Endothelial cell of umbilical vein (primary cell): ENCODE measurements around the gene KRTAP4-12. TPM values are rescaled to one million over a fixed set of nuclear protein-coding genes. Genes with fewer than 3 reads are reported as not detected.
"Not testable (repeated sequence)": the region's sequence is repeated elsewhere in the genome, so short reads cannot be mapped to it uniquely, and the experiment has no call there.

ENCODE experiments used
- Bru-seq: library from RNA; stranded (reverse); fragments of 400-500 nt; gene quantifications from one replicate; lab custom pipeline; 2021; lab: Mats Ljungman, UMichigan
- BruChase-seq, 2 experiments: library from RNA; stranded (reverse); fragments of 400-500 nt; gene quantifications; one replicate each; lab custom pipeline; 2021; lab: Mats Ljungman, UMichigan
- BruUV-seq: library from RNA; stranded (reverse); fragments of 400-500 nt; replicated peaks from 2 replicates; lab custom pipeline; 2021; lab: Mats Ljungman, UMichigan
- CTCF ChIA-PET: fragments of 300-600, 350-600 bp; sonication (Branson Sonifier 250); formaldehyde crosslinking; loops from one replicate; lab custom pipeline; 2021; ENCODE audit warnings: antibody characterized with exemption, inconsistent platforms; lab: Charles Lee
- POLR2A ChIA-PET: fragments of 300-600, 350-600 bp; sonication (Branson Sonifier 250); formaldehyde crosslinking; loops from one replicate; lab custom pipeline; 2021; ENCODE audit warnings: antibody characterized with exemption, inconsistent platforms; lab: Charles Lee
- DNase-seq: peaks from one replicate; pipeline ENCODE4 v3.0.0-alpha.2; 2011; ENCODE audit warnings: low read depth, low spot score
- FAIRE-seq: peaks from 2 replicates; lab custom pipeline; 2011; peaks lifted over from hg19 to GRCh38; lab: Jason Lieb, UNC
- H2AFZ ChIP-seq: 2 replicates; pipeline ENCODE4 v1.6.0; 2012; ENCODE audit warnings: low read depth, low read length, control low read depth, inconsistent platforms
- H3K27ac ChIP-seq: 2 replicates; pipeline ENCODE4 v1.5.1; 2011; ENCODE audit warnings: low read depth, mild to moderate bottlenecking, control low read depth, low read length, moderate library complexity; ENCODE audit not compliant: insufficient read depth
- H3K27me3 ChIP-seq, 2 experiments: 2 replicates each; pipeline versions ENCODE4 v1.6.0 to v1.6.1; 2011; ENCODE audit warnings: low read length in 2 of 2, mixed read lengths in 1 of 2; ENCODE audit not compliant: control insufficient read depth in 2 of 2, insufficient read depth in 2 of 2
- H3K36me3 ChIP-seq, 2 experiments: 2 replicates in 1 of 2; 3 replicates in 1 of 2; pipeline ENCODE4 v1.5.1; 2011; ENCODE audit warnings: low read length in 2 of 2, mild to moderate bottlenecking in 1 of 2, moderate library complexity in 1 of 2; ENCODE audit not compliant: control insufficient read depth in 2 of 2, insufficient read depth in 2 of 2; ENCODE audit errors: extremely low read depth in 1 of 2
- H3K4me1 ChIP-seq: 3 replicates; pipeline ENCODE4 v1.5.1; 2011; ENCODE audit warnings: mild to moderate bottlenecking, low read length; ENCODE audit not compliant: control insufficient read depth, insufficient read depth; ENCODE audit errors: extremely low read depth
- H3K4me2 ChIP-seq: 2 replicates; pipeline ENCODE4 v1.6.1; 2011; ENCODE audit warnings: low read length, control low read depth, mixed read lengths; ENCODE audit not compliant: insufficient read depth
- H3K4me3 ChIP-seq, 3 experiments: fragments of 200-600 bp in 1 of 3; sonication (generic), shearing (Covaris generic) in 1 of 3; replicated peaks in 1 of 3; 2 replicates each; pipeline ENCODE4 v1.5.1; 2011 to 2016; ENCODE audit warnings: control low read depth in 3 of 3, low read length in 3 of 3, mild to moderate bottlenecking in 2 of 3, inconsistent platforms in 1 of 3, low read depth in 1 of 3, moderate library complexity in 1 of 3; ENCODE audit not compliant: insufficient read depth in 1 of 3
- H3K79me2 ChIP-seq: 2 replicates; pipeline ENCODE4 v1.6.0; 2012; ENCODE audit warnings: low read length, inconsistent platforms; ENCODE audit not compliant: control insufficient read depth, insufficient read depth
- H3K9ac ChIP-seq: replicated peaks from 2 replicates; pipeline ENCODE3; 2011; ENCODE audit warnings: low read length, control low read depth; ENCODE audit not compliant: insufficient read depth; ENCODE audit errors: extremely low read depth
- H3K9me1 ChIP-seq: replicated peaks from 3 replicates; pipeline ENCODE4 v1.6.0; 2011; ENCODE audit warnings: mild to moderate bottlenecking, low read length; ENCODE audit not compliant: control insufficient read depth, insufficient read depth; ENCODE audit errors: extremely low read depth
- H3K9me3 ChIP-seq: replicated peaks from 2 replicates; pipeline ENCODE4 v1.5.1; 2012; ENCODE audit warnings: low read length, inconsistent platforms; ENCODE audit not compliant: control insufficient read depth, insufficient read depth
- H4K20me1 ChIP-seq: replicated peaks from 2 replicates; pipeline ENCODE3; 2011; ENCODE audit warnings: mild to moderate bottlenecking, low read length; ENCODE audit not compliant: control insufficient read depth, insufficient read depth; ENCODE audit errors: extremely low read depth
- EZH2 ChIP-seq: IDR thresholded peaks from 2 replicates; pipeline ENCODE4 v1.6.1; 2012; ENCODE audit warnings: borderline replicate concordance, low read depth, mild to moderate bottlenecking, moderate library complexity, low read length, inconsistent platforms; ENCODE audit not compliant: severe bottlenecking
- FOS ChIP-seq: IDR thresholded peaks from 2 replicates; pipeline ENCODE4 v1.6.1; 2011; ENCODE audit warnings: mild to moderate bottlenecking, low read length, moderate library complexity, borderline replicate concordance; ENCODE audit not compliant: insufficient read depth
- GATA2 ChIP-seq: IDR thresholded peaks from 2 replicates; pipeline ENCODE4 v1.7.0; 2011; ENCODE audit warnings: low read depth, mild to moderate bottlenecking, moderate library complexity, mixed read lengths, low read length; ENCODE audit not compliant: insufficient read length, insufficient read depth
- JUN ChIP-seq: IDR thresholded peaks from 2 replicates; pipeline ENCODE4 v1.6.1; 2011; ENCODE audit warnings: borderline replicate concordance, low read depth; ENCODE audit not compliant: insufficient read length, insufficient read depth
- MYC ChIP-seq: IDR thresholded peaks from one replicate; pipeline ENCODE4 v1.6.1; 2011; ENCODE audit warnings: mild to moderate bottlenecking, low read depth, low read length
- POLR2A ChIP-seq: IDR thresholded peaks from 2 replicates; pipeline ENCODE4 v1.6.1; 2012; ENCODE audit warnings: low read depth, mild to moderate bottlenecking, control low read depth, low read length
- POLR2AphosphoS5 ChIP-seq: IDR thresholded peaks from 2 replicates; pipeline ENCODE4 v1.6.1; 2012; ENCODE audit warnings: low read depth, mild to moderate bottlenecking, control low read depth, low read length, moderate library complexity; ENCODE audit not compliant: insufficient read depth
- dilution Hi-C: fragments of 300-500 bp; cut with MboI; formaldehyde crosslinking; loops from one replicate; pipeline ENCODE4 v1.15.0; 2019; ENCODE audit warnings: low sequenced_read_pairs; ENCODE audit not compliant: extremely low pct_ligation_motif_present
- intact Hi-C: fragments of 100-400 bp; cut with micrococcal nuclease; formaldehyde crosslinking; loops from one replicate; pipeline ENCODE4 v1.10.0; 2022
- long read RNA-seq: library from polyadenylated mRNA; stranded (forward); transcript quantifications from one replicate; pipeline ENCODE4 v2.0.0, GENCODE V29; 2021
- polyA minus RNA-seq, 3 experiments: library from RNA; depleted of rRNA, polyadenylated mRNA; stranded (reverse); fragments of >200 nt; gene quantifications; 1 replicate in 1 of 3; 2 replicates in 2 of 3; pipeline ENCODE4 v1.2.3, GENCODE V29; 2011
- polyA plus RNA-seq, 4 experiments: library from polyadenylated mRNA; depleted of rRNA in 3 of 4; stranded (reverse) in 3 of 4; unstranded in 1 of 4; fragments of >200 nt; gene quantifications; 2 replicates each; pipeline versions ENCODE4 v1.2.1 to v1.2.3, GENCODE V29; 2011 to 2012; ENCODE audit warnings: missing spikeins in 1 of 4
- total RNA-seq: library from RNA; stranded (reverse); gene quantifications from 2 replicates; pipeline ENCODE4 v1.2.3, GENCODE V29; 2021
- TF ChIP-seq, protein P1 (sequence below), 2 donors: IDR thresholded peaks; 1 replicate in 1 of 2; 2 replicates in 1 of 2; pipeline ENCODE4 v1.5.1; 2011; ENCODE audit warnings: low read length in 2 of 2, mild to moderate bottlenecking in 2 of 2, moderate library complexity in 2 of 2, control low read depth in 1 of 2, inconsistent platforms in 1 of 2, low read depth in 1 of 2; ENCODE audit not compliant: insufficient read depth in 1 of 2; ENCODE audit errors: extremely low read depth in 1 of 2
- TF ChIP-seq, protein P2 (sequence below): IDR thresholded peaks from 2 replicates; pipeline ENCODE4 v1.6.1; 2011; ENCODE audit not compliant: insufficient read depth, insufficient read length

The KRTAP4-12 gene
- not detected in 2 replicates for total RNA-seq
- not detected in 2 replicates for polyA plus RNA-seq
- not detected in 2 replicates for polyA plus RNA-seq (2011; cell fraction: cytosol; rRNA removed)
- polyA plus RNA-seq (2011; cell fraction: nucleus; rRNA removed), result not detected in 2 replicates
- not detected in 2 replicates for polyA plus RNA-seq (2012)
- polyA minus RNA-seq, result not detected in 2 replicates
- polyA minus RNA-seq (2011; cell fraction: cytosol; rRNA and poly(A)+ RNA removed), result not detected
- not detected in 2 replicates for polyA minus RNA-seq (2011; cell fraction: nucleus; rRNA and poly(A)+ RNA removed)
- not detected for Bru-seq, nascent RNA
- not detected for BruChase-seq, experiment 1, labeled RNA remaining after a 6-hour chase
- not detected for BruChase-seq, experiment 2, labeled RNA remaining after a 2-hour chase
- long read RNA-seq, result 0 reads

DNA sequence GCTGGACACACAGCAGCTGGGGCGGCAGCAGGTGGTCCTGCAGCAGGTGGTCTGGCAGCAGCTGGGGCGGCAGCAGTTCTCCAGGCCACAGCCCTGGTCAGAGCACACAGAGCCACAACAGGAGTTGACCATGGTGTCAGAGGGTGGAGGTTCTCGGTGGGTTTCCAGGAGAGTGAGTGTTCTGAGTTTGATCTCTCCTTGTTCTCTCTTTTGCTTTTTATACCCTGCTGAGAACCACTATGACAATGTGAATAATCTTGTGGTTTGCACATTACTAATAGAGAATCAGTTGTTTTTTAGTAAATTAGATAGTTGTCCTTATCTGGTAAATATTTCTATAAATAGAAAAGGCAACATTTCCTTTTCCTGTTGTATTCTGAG, at the start of gene KRTAP4-12:
Gene KRTAP4-12 (minus strand): TSS at position 192 of the 381 bp plus-strand sequence. CDS start 60 bp downstream, at position 132.
- intact Hi-C loops, H3K4me3 ChIP-seq, BruUV-seq, H2AFZ ChIP-seq, H3K27ac ChIP-seq, H4K20me1 ChIP-seq, H3K9me1 ChIP-seq, H3K27me3 ChIP-seq, H3K9ac ChIP-seq, H3K9me3 ChIP-seq, POLR2A ChIA-PET, H3K36me3 ChIP-seq, DNase-seq, FAIRE-seq, dilution Hi-C loops, H3K79me2 ChIP-seq, H3K4me2 ChIP-seq, H3K4me1 ChIP-seq: not testable (repeated sequence)
- CTCF ChIA-PET, result interaction anchor here (1.3 kb wide), 1 partner anchor 539 kb away, joined by 3 read pairs; no protein-coding TSS in a partner anchor

DNA sequence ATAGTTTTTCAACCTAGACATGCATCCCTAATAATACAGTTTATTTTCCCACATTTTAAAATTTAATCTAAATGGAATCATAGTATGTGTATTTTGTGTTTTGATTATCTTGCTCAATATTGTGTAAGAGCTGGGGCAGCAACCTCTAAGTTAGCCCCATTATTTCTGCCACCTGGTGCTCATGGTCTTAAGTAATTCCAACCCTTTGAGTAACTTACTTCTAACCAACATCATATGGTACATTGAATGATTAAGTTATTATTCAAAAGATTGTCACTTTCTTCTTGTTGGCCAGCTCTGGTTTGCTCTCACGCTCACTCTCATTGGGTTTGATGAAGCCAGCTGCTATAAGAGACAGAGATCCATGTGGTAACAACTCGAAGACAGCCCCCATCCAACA, 47.9 kb upstream of the KRTAP4-12 start:
- no peak overlapping the region for H3K4me3 ChIP-seq
- no peaks in the 10 kb centered on the region for H4K20me1 ChIP-seq
- no peak overlapping the region for H3K27ac ChIP-seq
- H3K9me1 ChIP-seq, result no peaks in the 10 kb centered on the region
- H3K79me2 ChIP-seq, result no peaks in the 10 kb centered on the region
- no peaks in the 10 kb centered on the region for H3K4me1 ChIP-seq
- no TSS peak for BruUV-seq
- CTCF ChIA-PET, result no interaction called here
- H3K9me3 ChIP-seq, result no peaks in the 10 kb centered on the region
- no peaks in the 10 kb centered on the region for H3K27me3 ChIP-seq
- intact Hi-C loops, result no loop called here
- DNase-seq (no peak), FAIRE-seq (no peak)
- no peaks in the 10 kb centered on the region for H3K36me3 ChIP-seq
- no peak overlapping the region for H3K9ac ChIP-seq
- POLR2A ChIA-PET, result no interaction called here
- no peak overlapping the region for H3K4me2 ChIP-seq
- dilution Hi-C loops, result no loop called here
- no peak for TF ChIP-seq FOS
- TF ChIP-seq, protein P1, sequence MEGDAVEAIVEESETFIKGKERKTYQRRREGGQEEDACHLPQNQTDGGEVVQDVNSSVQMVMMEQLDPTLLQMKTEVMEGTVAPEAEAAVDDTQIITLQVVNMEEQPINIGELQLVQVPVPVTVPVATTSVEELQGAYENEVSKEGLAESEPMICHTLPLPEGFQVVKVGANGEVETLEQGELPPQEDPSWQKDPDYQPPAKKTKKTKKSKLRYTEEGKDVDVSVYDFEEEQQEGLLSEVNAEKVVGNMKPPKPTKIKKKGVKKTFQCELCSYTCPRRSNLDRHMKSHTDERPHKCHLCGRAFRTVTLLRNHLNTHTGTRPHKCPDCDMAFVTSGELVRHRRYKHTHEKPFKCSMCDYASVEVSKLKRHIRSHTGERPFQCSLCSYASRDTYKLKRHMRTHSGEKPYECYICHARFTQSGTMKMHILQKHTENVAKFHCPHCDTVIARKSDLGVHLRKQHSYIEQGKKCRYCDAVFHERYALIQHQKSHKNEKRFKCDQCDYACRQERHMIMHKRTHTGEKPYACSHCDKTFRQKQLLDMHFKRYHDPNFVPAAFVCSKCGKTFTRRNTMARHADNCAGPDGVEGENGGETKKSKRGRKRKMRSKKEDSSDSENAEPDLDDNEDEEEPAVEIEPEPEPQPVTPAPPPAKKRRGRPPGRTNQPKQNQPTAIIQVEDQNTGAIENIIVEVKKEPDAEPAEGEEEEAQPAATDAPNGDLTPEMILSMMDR (IDR thresholded peaks at IDR 0.05; ENCODE audit: extremely low read depth in 1 of 2, insufficient read depth in 1 of 2, low read depth in 1 of 2, low read length in 2 of 2), result no peak
- TF ChIP-seq EZH2, result no peak
- no peak for TF ChIP-seq JUN
- no peak for TF ChIP-seq MYC
- TF ChIP-seq, protein P2, sequence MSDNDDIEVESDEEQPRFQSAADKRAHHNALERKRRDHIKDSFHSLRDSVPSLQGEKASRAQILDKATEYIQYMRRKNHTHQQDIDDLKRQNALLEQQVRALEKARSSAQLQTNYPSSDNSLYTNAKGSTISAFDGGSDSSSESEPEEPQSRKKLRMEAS, result no peak
- TF ChIP-seq POLR2A, result no peak
- TF ChIP-seq GATA2, result no peak
- no peak for TF ChIP-seq POLR2AphosphoS5
- H2AFZ ChIP-seq, result no peak overlapping the region
